ENCODE results near the gene HES5. TPM values are rescaled to one million over a fixed set of nuclear protein-coding genes. Genes with fewer than 3 reads are reported as not detected.

HES5 gene
- total and polyA plus RNA-seq, 10 of the 15 experiments (the other 5 are each of a cell fraction or from before 2014, with no cell fraction given): 0.12 to 0.15 TPM; not detected in 8

DNA sequence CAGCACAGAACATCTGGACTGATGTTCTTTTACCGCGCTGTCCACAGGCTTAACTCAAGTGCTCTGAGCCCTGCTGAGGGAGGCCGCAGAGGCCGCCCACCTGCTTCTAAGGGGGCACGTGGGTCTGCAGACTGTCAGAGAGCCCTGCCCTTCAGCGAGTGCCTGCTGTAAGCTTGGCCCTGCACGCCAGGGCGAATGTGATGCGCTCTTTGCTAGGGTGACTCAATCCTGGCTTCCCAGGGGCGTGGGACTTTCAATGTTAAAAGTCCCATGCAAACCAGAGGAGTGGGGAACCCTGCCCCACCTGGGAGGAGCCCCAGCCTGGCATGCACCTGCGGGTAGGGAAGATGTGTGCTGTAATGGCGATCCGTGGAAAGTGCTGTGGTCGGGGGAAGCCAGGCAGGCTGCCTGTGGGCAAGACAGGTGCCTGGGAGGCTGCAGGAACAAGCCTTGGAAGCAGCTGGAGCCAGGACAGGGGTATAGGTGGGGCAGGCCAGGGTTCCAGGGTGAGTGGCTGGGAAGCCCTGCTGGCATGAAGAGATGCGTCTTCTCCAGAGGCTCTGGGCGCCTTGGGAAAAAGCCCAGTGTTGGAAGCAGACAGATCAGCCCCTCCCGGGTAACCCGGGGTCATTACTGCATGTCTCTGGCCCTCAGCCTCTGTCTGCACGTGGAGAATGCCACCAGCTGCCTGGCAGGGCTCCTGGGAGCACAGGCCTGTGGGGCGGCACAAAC is 3.1 kb downstream of the HES5 start (continued):
- TF ChIP-seq NFXL1 (IDR thresholded peaks at IDR 0.05; ENCODE audit: borderline replicate concordance) (no peak), GATAD2B (conservative IDR thresholded peaks at IDR 0.05; ENCODE audit: low read depth) (peak; percentile 69), CREB1 (IDR thresholded peaks at IDR 0.05; ENCODE audit: low read depth) (no peak), BMI1 (IDR thresholded peaks at IDR 0.05; ENCODE audit: borderline replicate concordance) (no peak), RELA (IDR thresholded peaks at IDR 0.05; ENCODE audit: borderline replicate concordance, partially characterized antibody) (peak; percentile 70), HDGF (IDR thresholded peaks at IDR 0.05) (peak; percentile 76), CHD2 (IDR thresholded peaks at IDR 0.05; ENCODE audit: borderline replicate concordance, low read depth, low read length) (no peak), ZNF24 (IDR thresholded peaks at IDR 0.05) (no peak), ZNF217 (IDR thresholded peaks at IDR 0.05) (no peak), TCF3 (IDR thresholded peaks at IDR 0.05; ENCODE audit: borderline replicate concordance, insufficient read depth, low read depth, low read length) (peak; percentile 53; the same call in 1 of the 2 replicates), BACH1 (IDR thresholded peaks at IDR 0.05; ENCODE audit: borderline replicate concordance) (no peak; the same call in 1 of the 2 replicates)
- TF ChIP-seq, protein P1, sequence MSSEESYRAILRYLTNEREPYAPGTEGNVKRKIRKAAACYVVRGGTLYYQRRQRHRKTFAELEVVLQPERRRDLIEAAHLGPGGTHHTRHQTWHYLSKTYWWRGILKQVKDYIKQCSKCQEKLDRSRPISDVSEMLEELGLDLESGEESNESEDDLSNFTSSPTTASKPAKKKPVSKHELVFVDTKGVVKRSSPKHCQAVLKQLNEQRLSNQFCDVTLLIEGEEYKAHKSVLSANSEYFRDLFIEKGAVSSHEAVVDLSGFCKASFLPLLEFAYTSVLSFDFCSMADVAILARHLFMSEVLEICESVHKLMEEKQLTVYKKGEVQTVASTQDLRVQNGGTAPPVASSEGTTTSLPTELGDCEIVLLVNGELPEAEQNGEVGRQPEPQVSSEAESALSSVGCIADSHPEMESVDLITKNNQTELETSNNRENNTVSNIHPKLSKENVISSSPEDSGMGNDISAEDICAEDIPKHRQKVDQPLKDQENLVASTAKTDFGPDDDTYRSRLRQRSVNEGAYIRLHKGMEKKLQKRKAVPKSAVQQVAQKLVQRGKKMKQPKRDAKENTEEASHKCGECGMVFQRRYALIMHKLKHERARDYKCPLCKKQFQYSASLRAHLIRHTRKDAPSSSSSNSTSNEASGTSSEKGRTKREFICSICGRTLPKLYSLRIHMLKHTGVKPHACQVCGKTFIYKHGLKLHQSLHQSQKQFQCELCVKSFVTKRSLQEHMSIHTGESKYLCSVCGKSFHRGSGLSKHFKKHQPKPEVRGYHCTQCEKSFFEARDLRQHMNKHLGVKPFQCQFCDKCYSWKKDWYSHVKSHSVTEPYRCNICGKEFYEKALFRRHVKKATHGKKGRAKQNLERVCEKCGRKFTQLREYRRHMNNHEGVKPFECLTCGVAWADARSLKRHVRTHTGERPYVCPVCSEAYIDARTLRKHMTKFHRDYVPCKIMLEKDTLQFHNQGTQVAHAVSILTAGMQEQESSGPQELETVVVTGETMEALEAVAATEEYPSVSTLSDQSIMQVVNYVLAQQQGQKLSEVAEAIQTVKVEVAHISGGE (CRISPR knock-in tag; IDR thresholded peaks at IDR 0.05): no peak
- TF ChIP-seq, protein P2, sequence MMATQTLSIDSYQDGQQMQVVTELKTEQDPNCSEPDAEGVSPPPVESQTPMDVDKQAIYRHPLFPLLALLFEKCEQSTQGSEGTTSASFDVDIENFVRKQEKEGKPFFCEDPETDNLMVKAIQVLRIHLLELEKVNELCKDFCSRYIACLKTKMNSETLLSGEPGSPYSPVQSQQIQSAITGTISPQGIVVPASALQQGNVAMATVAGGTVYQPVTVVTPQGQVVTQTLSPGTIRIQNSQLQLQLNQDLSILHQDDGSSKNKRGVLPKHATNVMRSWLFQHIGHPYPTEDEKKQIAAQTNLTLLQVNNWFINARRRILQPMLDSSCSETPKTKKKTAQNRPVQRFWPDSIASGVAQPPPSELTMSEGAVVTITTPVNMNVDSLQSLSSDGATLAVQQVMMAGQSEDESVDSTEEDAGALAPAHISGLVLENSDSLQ (IDR thresholded peaks at IDR 0.05): peak; percentile 48; the same call in 1 of the 2 replicates
- TF ChIP-seq, protein P3, sequence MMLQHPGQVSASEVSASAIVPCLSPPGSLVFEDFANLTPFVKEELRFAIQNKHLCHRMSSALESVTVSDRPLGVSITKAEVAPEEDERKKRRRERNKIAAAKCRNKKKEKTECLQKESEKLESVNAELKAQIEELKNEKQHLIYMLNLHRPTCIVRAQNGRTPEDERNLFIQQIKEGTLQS (IDR thresholded peaks at IDR 0.05; ENCODE audit: borderline replicate concordance, extremely low read depth, low read depth, low read length): no peak
- TF ChIP-seq, protein P4, sequence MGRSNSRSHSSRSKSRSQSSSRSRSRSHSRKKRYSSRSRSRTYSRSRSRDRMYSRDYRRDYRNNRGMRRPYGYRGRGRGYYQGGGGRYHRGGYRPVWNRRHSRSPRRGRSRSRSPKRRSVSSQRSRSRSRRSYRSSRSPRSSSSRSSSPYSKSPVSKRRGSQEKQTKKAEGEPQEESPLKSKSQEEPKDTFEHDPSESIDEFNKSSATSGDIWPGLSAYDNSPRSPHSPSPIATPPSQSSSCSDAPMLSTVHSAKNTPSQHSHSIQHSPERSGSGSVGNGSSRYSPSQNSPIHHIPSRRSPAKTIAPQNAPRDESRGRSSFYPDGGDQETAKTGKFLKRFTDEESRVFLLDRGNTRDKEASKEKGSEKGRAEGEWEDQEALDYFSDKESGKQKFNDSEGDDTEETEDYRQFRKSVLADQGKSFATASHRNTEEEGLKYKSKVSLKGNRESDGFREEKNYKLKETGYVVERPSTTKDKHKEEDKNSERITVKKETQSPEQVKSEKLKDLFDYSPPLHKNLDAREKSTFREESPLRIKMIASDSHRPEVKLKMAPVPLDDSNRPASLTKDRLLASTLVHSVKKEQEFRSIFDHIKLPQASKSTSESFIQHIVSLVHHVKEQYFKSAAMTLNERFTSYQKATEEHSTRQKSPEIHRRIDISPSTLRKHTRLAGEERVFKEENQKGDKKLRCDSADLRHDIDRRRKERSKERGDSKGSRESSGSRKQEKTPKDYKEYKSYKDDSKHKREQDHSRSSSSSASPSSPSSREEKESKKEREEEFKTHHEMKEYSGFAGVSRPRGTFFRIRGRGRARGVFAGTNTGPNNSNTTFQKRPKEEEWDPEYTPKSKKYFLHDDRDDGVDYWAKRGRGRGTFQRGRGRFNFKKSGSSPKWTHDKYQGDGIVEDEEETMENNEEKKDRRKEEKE (IDR thresholded peaks at IDR 0.05): no peak
- TF ChIP-seq, protein P5, sequence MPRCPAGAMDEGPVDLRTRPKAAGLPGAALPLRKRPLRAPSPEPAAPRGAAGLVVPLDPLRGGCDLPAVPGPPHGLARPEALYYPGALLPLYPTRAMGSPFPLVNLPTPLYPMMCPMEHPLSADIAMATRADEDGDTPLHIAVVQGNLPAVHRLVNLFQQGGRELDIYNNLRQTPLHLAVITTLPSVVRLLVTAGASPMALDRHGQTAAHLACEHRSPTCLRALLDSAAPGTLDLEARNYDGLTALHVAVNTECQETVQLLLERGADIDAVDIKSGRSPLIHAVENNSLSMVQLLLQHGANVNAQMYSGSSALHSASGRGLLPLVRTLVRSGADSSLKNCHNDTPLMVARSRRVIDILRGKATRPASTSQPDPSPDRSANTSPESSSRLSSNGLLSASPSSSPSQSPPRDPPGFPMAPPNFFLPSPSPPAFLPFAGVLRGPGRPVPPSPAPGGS (IDR thresholded peaks at IDR 0.05; ENCODE audit: borderline replicate concordance, insufficient read depth, low read depth, low read length, poor library complexity, severe bottlenecking): no peak
- TF ChIP-seq, protein P6, sequence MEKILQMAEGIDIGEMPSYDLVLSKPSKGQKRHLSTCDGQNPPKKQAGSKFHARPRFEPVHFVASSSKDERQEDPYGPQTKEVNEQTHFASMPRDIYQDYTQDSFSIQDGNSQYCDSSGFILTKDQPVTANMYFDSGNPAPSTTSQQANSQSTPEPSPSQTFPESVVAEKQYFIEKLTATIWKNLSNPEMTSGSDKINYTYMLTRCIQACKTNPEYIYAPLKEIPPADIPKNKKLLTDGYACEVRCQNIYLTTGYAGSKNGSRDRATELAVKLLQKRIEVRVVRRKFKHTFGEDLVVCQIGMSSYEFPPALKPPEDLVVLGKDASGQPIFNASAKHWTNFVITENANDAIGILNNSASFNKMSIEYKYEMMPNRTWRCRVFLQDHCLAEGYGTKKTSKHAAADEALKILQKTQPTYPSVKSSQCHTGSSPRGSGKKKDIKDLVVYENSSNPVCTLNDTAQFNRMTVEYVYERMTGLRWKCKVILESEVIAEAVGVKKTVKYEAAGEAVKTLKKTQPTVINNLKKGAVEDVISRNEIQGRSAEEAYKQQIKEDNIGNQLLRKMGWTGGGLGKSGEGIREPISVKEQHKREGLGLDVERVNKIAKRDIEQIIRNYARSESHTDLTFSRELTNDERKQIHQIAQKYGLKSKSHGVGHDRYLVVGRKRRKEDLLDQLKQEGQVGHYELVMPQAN (conservative IDR thresholded peaks at IDR 0.05): no peak
